Endothelial cell of umbilical vein (primary cell): ENCODE data around the gene IPO5.

Source experiments
- POLR2A ChIP-seq: IDR thresholded peaks from 2 replicates; pipeline ENCODE4 v1.6.1; 2012; ENCODE audit warnings: low read depth, mild to moderate bottlenecking, control low read depth, low read length
- TF ChIP-seq, protein P1 (sequence below), 2 donors: IDR thresholded peaks; 1 replicate in 1 of 2; 2 replicates in 1 of 2; pipeline ENCODE4 v1.5.1; 2011; ENCODE audit warnings: low read length in 2 of 2, mild to moderate bottlenecking in 2 of 2, moderate library complexity in 2 of 2, control low read depth in 1 of 2, inconsistent platforms in 1 of 2, low read depth in 1 of 2; ENCODE audit not compliant: insufficient read depth in 1 of 2; ENCODE audit errors: extremely low read depth in 1 of 2

DNA sequence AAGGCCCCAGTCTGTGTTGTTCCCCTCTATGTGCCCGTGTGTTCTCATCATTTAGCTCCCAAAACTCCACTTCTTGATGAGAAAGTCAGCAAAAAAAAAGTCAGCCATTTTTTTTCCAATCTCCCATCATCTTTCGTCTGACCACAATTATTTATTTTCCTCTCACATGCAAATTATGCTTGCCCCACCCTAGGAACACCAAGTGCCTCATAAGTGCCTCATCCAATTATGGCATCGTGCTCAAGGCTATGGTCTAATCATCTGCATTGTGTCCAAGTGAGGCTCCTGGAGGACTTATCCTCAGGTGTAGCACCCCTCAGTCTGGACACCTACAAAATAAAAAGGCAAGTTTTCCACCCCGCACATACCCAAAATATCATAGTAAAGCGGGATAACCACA lies 20.8 kb upstream of the IPO5 start:
- TF ChIP-seq, protein P1, sequence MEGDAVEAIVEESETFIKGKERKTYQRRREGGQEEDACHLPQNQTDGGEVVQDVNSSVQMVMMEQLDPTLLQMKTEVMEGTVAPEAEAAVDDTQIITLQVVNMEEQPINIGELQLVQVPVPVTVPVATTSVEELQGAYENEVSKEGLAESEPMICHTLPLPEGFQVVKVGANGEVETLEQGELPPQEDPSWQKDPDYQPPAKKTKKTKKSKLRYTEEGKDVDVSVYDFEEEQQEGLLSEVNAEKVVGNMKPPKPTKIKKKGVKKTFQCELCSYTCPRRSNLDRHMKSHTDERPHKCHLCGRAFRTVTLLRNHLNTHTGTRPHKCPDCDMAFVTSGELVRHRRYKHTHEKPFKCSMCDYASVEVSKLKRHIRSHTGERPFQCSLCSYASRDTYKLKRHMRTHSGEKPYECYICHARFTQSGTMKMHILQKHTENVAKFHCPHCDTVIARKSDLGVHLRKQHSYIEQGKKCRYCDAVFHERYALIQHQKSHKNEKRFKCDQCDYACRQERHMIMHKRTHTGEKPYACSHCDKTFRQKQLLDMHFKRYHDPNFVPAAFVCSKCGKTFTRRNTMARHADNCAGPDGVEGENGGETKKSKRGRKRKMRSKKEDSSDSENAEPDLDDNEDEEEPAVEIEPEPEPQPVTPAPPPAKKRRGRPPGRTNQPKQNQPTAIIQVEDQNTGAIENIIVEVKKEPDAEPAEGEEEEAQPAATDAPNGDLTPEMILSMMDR (IDR thresholded peaks at IDR 0.05; ENCODE audit: extremely low read depth in 1 of 2, insufficient read depth in 1 of 2, low read depth in 1 of 2, low read length in 2 of 2) = no peak
- TF ChIP-seq POLR2A = no peak
